22Rv1 (cell line): ENCODE data around the gene LSM10.

Experiments used
- H3K27ac ChIP-seq: fragments of 450-650 bp; 2 replicates; pipeline ENCODE4 v1.5.1; 2017
- CTCF ChIP-seq: fragments of 450-650 bp; IDR thresholded peaks from 2 replicates; pipeline ENCODE4 v1.5.1; 2017; ENCODE audit warnings: mild to moderate bottlenecking
- ZFX ChIP-seq: fragments of 450-650 bp; IDR thresholded peaks from 2 replicates; pipeline ENCODE4 v1.6.1; 2017; ENCODE audit warnings: antibody characterized with exemption, borderline replicate concordance

LSM10 gene

DNA sequence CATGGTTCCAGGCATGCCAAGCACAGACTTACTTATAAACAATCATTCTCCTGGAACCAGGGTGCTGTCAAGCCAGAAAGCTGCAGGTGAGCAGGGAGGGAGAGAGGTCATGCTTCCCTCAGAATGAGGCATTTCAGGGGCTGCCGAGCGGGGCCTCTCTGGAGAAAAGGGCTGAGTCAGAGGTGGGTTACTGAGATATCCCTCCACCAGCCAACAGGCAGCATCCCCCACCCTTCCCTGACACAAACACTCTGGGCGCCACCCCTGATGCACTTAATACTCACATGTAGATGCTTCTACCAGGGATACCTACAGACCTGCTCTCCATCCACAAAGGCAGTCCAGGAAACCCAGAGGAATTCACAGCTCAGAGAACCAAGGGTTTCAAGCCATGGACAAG, 25.1 kb downstream of the LSM10 start:
- no peak for TF ChIP-seq ZFX
- TF ChIP-seq CTCF: no peak
- no peak overlapping the region for H3K27ac ChIP-seq

GRCh38 chr1:36369061-36369861, 28.4 kb downstream of the LSM10 start:
- no peak overlapping the region for H3K27ac ChIP-seq

GRCh38 chr1:36367798-36368197, 29.9 kb downstream of the LSM10 start:
- TF ChIP-seq CTCF (no peak), ZFX (no peak)
- no peak overlapping the region for H3K27ac ChIP-seq

More at GRCh38 chr1:36369061-36369861, 28.4 kb downstream of the LSM10 start:
- TF ChIP-seq ZFX (no peak), CTCF (peak; percentile 95)

- TF ChIP-seq ZFX: no peak
- TF ChIP-seq CTCF: no peak
- no peak overlapping the region for H3K27ac ChIP-seq
Measured at GRCh38 chr1:36367066-36367465, 30.6 kb downstream of the LSM10 start.

GRCh38 chr1:36366091-36366661, 31.5 kb downstream of the LSM10 start:
- no peak overlapping the region for H3K27ac ChIP-seq
- TF ChIP-seq CTCF (no peak), ZFX (no peak)

DNA sequence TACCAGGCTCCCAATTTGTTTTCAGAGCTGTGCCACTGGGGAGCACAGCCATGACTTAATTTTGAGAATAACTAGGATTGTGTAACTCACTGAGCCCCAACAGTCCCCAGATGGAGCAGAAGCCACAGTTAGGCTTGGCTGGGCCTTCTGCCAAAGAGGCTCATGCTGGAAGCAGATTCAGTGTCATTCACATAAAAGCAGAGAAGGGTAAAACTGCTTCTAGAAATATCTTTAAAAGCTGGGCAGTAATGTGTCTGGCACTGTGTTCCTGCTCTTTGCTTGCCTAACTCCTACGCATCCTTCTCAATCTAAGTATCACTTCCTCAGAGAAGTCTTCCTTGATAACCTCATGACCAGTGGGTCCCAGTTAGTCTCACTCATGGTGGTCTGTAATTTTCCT, 32.3 kb downstream of the LSM10 start:
- no peak for TF ChIP-seq CTCF
- no peak for TF ChIP-seq ZFX
- H3K27ac ChIP-seq: no peak overlapping the region

DNA sequence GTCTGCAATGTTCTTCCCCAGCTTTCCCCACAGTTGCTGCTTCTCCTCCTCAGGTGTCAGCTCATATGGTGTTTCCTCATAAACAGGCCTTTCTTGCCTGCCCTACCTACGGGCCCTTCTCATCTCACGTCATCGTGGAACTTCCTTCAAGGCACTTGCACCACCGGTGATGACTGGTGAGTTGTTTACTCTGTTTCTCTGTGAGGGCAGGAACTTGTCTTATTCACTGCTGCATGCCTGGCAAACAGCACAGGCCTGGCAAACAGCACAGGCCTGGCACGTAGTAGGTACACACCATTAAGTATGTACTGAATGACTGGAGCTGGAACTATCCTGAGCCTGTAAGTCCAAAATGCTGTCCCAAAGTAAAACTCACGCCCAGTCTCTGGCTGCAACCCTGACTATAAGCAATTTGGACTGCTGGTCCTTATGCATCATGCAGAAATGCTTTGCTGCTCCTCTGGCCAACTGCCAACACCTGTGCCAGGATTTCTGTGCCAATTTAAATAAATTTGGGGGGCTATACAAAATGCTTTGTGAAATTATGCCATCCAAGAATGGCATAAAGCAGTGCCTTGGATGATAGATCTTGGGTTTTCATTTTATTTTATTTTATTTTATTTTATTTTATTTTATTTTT, 37.7 kb downstream of the LSM10 start:
- no peak overlapping the region for H3K27ac ChIP-seq
- TF ChIP-seq ZFX (no peak), CTCF (no peak)
